GM19099 (cell line): Measurements from ENCODE around the gene LDB2.

ENCODE experiments used
- POLR2A ChIP-seq: IDR thresholded peaks from 3 replicates; pipeline ENCODE4 v1.6.1; 2011; ENCODE audit warnings: low read depth; ENCODE audit not compliant: insufficient read length; ENCODE audit errors: extremely low read depth

The LDB2 gene

DNA sequence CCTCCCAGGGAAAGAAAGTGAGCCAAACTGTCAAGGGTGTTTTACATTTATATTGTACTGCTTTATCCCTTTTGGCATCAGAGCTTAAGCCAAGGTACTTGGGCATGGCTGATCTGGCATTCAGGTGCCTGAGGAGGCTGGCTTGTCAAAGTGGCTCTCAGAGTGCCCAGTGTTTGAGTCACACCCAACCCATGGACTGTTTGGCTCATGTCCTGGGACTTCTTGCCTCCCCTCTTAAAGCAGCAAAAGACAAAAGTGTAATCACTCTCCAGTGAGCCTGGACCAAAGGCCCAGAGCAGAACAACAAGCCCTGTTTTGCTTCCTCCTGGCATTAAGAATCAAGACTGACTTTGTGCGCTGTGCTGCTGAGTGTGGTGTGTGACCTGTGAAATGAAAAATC lies 360.5 kb downstream of the LDB2 start:
- no peak for TF ChIP-seq POLR2A

DNA sequence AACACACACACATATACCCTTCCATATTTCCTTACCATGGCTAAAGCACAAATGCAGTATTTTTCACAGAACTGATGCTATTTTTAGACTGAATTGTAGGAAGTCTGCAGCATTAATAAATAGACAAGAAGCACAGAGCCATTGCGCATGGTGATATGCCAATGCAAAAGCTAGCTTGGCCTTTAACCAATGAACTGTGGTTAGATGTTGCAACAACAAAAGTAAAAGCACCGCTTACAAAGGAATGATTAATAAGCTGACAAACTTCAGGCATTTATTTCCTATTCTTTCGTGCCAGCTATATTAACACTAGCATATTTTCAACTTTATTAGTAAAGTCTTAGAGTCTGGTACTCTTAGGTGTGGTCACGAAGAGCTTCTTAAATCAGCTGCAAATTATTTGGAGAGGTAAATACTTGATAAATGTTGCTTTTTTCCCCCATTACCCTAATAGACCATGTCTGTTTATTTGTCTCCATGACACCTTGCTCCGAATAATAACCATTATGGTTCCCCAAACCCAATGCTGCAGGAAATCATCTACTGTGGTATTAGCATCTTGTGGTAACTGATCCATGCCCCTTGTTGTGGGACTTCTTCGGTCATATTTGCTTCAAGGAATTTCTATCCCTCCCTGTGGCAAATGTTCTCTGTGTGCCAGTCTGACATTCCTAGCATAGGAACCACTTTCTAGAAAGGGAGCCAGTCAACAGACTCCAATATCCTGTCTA lies 366.0 kb downstream of the LDB2 start:
- no peak for TF ChIP-seq POLR2A

DNA sequence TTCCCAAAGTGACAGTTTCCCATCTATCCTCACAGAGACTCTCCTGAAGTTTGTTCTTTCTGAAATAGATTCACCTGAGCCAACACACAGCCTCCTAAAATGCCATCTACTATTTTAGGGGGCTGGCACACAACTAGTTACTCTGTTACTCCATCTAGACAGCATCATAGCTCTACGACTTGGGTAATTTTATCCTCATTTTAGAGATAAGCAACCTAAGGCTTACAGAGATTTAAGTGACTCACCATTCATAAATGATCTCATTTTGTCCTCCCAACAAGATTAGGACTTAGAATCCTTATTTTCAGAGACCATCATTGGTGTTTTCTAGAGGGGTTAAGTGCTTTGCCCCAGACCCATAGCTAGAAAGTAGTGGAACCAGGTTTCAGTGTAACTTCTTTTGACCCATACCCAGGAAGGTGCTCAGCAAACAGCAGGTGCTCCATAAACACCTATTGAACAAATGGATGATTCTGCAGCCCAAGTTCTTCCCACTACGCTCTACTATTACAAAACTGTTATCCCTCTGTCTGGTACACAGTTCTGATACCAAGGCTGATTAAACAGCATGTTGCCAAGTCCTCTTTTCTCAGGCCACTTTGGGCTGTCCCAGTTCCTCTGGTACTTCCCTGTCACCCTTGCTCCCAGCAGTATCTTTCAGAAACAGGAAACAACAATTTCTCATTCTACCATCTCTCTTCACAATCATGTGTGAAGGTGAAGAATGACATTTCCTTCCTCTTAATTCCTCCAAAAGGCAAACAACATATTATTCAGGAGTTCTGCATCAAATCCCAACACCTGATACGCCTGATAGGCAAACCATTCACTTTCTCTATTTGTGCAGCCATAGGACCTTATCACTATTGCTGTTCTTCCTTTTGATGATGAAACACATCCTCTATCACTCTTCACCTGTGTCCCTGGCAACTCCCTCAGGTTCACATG lies 367.5 kb downstream of the LDB2 start:
- TF ChIP-seq POLR2A: no peak

DNA sequence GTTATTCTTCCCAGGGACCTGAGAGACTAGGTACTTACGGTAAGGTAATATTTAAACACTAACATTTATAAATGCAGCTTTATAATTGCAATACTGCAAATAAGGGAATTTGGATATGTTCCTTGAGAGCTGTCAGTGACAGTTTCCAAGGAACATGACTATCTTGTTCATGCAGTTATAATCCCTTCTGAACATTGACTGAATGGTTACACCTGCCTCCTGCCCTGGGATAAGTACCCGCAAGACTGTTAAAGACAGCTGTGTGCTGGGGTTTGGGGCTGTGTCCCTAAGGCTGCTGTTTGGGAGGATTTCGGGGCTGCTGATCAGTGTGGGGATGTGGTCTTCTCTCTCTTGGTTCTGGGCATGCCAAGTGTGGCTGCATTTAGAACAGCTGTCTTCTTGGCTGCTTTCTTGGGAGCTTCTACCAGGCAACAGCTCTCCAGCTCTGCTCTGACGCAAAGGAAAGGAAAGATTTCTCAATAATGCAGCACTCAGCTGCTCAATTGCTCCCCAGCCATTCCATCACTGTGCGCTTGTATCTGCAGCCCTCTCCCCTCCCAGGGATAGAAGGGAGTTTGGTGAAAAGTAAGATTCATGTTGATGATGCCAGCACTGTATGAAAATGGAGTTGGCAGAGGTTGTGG lies 373.4 kb downstream of the LDB2 start:
- TF ChIP-seq POLR2A: no peak

DNA sequence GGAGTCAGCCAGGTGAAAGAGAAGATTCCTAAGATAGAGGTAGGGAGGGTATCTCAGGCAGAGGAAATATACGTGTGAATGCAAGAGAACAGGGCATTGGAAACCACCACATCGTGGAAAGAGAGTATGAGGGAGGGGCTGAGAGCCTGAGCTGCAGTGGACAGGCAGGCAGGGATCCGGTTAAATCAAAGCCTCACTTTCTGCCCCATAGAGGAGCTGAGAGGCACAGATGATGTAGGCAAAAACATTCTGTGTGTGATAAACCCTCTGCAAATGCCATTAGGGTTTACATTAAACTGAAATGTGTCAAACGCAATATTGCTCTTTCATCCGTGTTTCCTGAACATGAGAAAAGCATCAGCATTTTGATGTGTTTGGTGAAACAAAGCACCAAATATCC lies 374.0 kb downstream of the LDB2 start:
- TF ChIP-seq POLR2A: no peak

DNA sequence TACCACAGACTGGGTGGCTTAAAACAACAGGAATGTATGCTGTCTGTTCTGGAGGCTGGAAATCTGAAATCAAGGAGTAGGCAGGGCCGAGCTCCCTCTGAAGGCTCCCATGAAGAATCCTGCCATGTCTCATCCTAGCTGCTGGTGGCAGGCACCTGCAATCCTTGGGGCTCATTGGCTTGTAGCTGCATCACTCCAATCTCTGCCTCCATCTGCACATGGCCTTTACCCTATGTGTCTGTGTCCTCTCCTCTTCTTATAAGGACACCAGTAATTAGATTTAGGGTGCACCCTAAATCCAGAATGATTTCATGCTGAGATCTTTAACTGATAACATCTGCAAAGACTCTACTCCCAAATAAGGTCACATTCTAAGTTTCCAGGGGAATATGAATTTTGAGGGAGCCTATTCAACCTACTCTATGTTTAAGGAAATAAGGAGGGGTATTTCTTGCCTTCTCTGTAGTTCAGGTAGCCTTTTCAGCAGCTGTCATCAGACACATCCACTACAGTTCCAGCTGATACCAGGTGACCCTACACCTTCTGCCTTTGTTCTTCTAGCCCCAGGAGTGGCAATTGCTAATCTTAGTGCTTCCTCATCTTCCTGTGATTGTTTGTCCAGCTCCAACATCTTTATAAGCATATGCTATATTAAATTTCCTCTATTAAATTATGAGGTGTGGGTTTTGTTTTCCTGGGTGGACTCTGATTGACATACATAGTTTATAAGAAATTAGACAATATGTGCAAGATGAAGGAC lies 377.1 kb downstream of the LDB2 start:
- no peak for TF ChIP-seq POLR2A

DNA sequence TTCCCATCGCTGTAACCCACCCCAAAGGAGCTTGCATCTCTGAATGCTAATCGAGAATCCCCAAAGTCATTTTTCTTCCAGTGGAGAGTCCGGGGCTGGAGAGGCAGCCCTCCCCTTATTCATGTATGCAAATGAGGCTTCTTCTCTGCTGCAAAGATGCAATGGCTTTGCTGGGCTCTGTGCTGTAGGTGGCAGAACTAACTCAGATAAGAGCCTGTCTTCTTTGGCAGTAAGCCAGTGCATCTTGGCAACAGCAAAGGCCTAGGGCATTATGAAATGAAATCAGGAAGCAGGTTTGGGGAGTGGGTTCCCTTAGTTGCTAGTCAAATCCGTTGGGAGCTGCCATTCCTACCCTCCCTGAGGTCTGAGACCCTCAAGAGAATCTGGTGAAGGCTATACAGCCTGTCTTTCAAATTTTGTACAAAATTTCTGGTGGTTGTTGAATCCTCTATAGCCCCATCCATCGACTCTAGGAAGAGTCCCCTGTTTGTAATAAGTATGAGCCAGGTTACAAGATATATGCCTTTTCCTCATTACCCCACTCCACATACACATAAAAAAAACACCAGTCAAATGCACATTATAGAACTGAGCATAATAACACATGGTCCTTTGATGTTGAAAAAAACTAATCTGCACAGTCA lies 381.5 kb downstream of the LDB2 start:
- TF ChIP-seq POLR2A: no peak

DNA sequence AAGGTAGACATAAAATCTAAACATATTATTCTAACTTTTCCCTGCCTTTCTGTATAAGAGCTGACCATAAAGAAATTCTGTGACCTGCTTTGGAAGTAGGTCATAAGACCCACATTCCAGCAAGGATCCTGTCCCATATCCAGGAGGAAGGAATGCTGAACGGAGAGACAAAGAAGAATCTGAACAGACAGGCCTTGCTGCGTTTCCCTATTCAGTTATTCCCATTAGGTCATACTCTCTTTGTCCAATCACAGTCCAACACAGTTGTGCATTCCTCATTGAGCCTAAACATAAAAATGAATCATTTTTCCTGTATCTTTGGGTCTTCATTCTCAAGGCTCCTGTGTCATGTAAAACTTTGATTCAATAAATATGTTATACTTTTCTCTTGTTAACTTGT lies 384.6 kb downstream of the LDB2 start:
- no peak for TF ChIP-seq POLR2A

DNA sequence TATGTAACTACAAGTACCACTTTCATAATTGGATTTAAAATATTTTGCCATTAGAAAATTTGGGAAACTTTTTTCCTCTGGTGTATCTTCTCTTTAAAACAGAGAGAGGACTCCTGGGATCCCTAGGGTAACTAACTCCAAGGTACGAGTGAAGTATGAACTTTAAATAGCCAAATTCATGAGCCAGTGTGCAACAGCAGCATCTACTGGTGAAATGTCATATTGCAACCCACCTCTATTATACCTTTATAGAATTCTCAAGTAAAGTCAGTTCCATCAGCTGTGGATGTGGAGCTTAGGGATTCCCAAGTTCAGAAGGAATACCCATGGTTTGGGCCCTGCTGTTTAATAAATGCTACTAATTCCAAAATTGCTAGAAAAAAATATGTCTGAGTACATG lies 389.5 kb downstream of the LDB2 start:
- no peak for TF ChIP-seq POLR2A

DNA sequence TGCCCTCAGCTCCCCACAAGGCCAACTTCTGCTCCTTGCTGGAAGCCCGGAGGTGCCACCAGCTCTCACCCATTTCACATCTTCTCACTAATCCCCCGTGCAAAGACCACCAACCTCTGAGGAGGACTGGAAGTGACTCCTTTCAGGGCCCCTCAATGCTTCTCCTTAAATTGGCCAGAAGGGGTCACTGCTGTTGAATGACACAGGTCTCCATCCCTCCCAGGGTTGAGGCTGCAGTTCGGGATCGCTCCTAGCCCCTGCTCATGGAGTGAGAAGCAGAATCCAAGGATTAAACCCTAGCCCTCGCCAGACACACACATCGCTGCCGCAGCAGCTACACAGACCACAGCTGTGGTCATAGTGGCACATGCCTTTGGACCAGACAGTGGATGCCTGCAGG lies 392.7 kb downstream of the LDB2 start:
- no peak for TF ChIP-seq POLR2A

DNA sequence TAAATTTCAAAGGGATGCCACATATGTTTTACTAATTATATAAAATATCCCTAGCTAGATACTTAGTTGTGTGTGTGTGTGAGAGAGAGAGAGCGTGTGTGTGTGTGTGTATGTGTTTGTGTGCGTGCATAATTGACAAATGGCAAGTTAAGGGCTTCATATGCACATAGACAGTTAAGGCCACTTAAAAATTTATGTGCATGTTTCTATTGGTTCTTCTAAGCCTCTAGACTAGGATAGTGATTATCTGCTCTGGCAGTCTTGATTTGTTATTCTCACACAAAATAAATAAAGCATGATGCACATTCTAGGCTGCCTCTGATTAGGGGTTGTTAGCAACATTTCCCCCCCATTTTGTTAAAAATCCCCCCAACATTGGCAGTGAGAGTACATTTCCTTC lies 393.2 kb downstream of the LDB2 start:
- TF ChIP-seq POLR2A: no peak

DNA sequence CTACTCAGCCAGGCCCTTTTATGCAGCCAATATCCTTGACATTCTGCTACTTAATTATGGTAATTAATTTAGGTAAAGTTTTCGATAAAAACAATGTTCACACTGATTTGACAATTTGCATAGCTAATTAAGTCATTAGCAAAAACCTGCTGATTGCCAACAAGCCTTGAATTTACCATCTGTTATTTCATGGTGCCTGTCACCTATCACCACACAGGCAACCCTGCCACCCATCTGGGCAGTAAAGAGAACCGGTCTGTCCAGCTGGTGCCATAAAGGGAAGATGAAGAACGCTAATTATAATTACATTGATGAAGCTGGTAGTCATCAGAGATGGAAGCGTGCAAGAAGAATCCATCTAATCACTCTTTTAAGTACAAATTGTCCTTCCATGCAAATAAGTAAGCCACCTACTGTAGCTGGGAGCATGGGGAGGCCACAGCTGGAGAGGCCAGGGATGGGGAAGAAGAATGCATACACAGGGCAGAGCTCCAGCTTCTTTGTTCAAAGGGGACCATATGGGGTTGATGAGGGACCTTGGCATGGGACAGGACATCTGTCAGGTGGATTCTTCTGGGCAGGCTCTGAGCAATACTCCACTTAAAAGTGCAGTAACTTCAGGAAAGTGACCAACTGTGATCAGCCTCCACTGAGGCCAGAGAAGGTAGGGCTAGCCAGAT lies 394.9 kb downstream of the LDB2 start:
- TF ChIP-seq POLR2A: no peak

DNA sequence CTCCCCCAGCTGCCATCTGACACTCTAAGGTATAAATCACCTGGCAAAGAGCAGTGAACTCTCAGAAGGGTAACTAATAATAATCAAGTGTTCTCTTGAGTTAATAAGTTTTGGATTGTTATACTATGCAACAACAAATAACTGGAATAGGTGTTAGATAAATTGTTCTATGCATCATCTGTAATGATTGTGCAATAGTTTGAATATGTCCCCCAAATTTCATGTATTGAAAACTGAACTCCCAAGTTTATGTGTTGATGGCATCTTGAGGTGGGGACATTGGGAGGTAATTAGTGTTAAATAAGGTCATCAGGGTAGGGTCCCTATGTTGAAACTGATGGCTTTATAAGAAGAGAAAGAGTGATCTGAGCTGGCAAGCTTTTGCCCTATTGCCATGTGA lies 399.5 kb downstream of the LDB2 start:
- TF ChIP-seq POLR2A: no peak

DNA sequence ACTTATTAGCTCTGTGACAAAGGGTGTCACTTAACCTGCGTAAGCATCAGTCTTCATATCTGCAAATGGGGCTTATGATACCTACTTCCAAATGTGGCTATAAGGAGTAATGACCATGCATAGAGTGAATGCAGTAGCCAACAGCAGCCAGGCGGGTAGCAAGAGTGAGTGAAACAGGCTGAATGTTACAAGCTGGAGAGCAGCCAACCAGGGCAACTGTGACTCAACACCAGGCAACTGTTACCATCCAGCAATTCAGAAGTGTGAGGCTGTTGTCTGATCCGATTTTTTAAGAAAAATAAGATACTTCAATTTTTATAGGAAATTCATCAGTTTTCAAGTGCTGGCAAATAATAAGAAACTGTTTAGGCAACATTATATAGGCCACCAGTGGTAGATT lies 401.9 kb downstream of the LDB2 start:
- TF ChIP-seq POLR2A: no peak

DNA sequence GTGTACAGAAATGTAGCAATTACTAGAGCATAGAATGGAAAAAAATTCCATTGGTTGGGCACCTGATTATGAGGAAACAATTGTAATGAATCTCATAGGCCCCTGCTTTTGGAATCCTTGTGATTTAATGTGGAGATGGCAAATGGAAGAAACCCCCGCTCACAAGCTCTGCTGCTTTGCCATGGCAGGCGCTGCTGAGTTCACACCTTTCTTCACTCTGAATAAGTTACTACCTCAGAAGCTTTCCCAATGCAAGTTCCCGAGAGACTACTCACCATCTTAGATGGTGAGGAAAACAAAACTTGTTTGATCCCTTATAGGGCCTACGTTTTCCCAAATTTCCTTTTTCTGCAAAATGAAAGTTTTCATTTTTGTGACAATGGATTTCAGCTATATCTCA lies 405.6 kb downstream of the LDB2 start:
- no peak for TF ChIP-seq POLR2A

DNA sequence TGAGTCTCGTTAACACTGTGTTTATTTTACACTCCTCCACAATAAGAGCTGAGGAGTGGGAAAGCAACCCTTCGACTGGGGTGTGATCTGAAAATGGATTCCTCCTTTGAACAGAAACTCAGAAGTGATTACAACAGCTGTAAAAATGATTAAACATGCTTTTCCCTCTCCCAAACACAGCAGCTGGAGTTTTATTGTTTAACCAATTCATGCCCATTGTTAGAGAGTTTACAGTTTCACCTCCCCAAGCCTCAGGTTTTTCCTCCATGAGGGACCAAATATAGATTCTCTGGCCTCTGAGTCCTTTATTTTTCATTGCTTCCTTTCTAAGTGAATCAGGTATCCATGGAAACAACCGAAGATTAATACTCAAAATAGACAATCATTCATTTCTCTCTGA lies 409.2 kb downstream of the LDB2 start:
- TF ChIP-seq POLR2A: no peak
